HEK293 (cell line): Measurements from ENCODE around the gene DSCAM.

Experiments used
- ZBTB11 ChIP-seq: fragments of 450-650 bp; formaldehyde crosslinking; conservative IDR thresholded peaks from 2 replicates; pipeline ENCODE4 v1.5.1; 2016; ENCODE audit warnings: low read depth, missing biosample characterization, missing genetic modification characterization
- ZEB2 ChIP-seq: fragments of 450-650 bp; formaldehyde crosslinking; IDR thresholded peaks from 2 replicates; pipeline ENCODE4 v1.5.1; 2016; ENCODE audit warnings: missing biosample characterization, missing genetic modification characterization
- ZNF132 ChIP-seq: fragments of 450-650 bp; formaldehyde crosslinking; IDR thresholded peaks from 2 replicates; pipeline ENCODE4 v1.5.1; 2017; ENCODE audit warnings: missing biosample characterization, missing genetic modification characterization, borderline replicate concordance
- ZNF175 ChIP-seq: fragments of 450-650 bp; formaldehyde crosslinking; IDR thresholded peaks from 2 replicates; pipeline ENCODE4 v1.5.1; 2016; ENCODE audit warnings: missing biosample characterization, missing genetic modification characterization
- ZNF645 ChIP-seq: fragments of 450-650 bp; formaldehyde crosslinking; IDR thresholded peaks from 2 replicates; pipeline ENCODE4; 2016; ENCODE audit warnings: missing biosample characterization, missing genetic modification characterization
- ZSCAN16 ChIP-seq: fragments of 450-650 bp; formaldehyde crosslinking; IDR thresholded peaks from 2 replicates; pipeline ENCODE4 v1.5.1; 2016; ENCODE audit warnings: missing biosample characterization, missing genetic modification characterization

DNA sequence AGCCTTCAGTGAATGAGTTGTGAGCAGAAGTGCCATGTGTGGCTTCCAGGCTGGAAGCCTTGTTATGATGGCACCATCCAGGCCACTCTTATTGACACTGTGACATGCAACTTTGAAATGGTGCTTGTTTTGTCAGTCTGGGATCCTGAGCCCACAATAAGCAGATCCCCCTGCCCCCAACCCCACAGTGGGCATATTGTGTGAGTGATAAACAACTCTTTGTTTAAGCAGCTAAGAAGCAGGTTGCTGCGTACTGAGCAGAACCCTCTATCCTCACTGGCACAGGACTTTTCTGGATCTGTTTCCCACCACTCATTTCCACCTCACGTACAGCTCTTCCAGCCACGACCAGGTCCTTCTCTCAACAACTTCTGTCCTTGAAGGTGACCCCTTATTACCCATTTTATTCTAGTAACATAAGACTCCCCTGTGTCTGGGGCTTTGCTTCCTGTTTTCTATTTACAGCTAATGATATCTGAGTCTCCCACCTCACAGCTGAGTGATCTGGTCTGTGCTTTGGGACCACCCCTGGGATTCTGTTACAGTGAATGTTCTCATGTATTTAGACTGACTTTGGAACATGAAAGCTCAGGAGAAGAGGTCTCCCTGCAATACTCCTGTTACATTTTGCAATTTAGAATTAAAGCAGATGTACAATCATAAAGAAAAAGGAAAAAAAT lies 604.2 kb downstream of the DSCAM start:
- no peak for TF ChIP-seq ZNF645 (tag by site-specific recombination)
- no peak for TF ChIP-seq ZBTB11 (tag by site-specific recombination)
- no peak for TF ChIP-seq ZSCAN16 (tag by site-specific recombination)
- no peak for TF ChIP-seq ZNF175 (tag by site-specific recombination)
- TF ChIP-seq ZEB2 (tag by site-specific recombination), result no peak
- no peak for TF ChIP-seq ZNF132
